Endodermal cell (in vitro differentiated cells): Measurements from ENCODE around the gene CEP104. TPM values are rescaled to one million over a fixed set of nuclear protein-coding genes. Genes with fewer than 3 reads are reported as not detected.

Source experiments
- DNase-seq: peaks from one replicate; pipeline ENCODE4 v3.0.0-alpha.2; 2017
- H3K27ac ChIP-seq: 2 replicates; pipeline ENCODE4 v1.5.1; 2013; ENCODE audit warnings: mild to moderate bottlenecking, low read depth, low read length, moderate library complexity
- H3K27me3 ChIP-seq: 2 replicates; pipeline ENCODE4 v1.6.1; 2013; ENCODE audit warnings: mild to moderate bottlenecking, low read length, moderate library complexity; ENCODE audit not compliant: insufficient read depth, control insufficient read depth, poor library complexity, severe bottlenecking
- H3K36me3 ChIP-seq: 2 replicates; pipeline ENCODE4 v1.7.0; 2013; ENCODE audit warnings: mild to moderate bottlenecking, low read length, moderate library complexity; ENCODE audit not compliant: control insufficient read depth, insufficient read depth
- H3K4me1 ChIP-seq: one replicate; pipeline ENCODE4 v1.7.0; 2013; ENCODE audit warnings: low read length; ENCODE audit not compliant: control insufficient read depth, insufficient read depth
- H3K4me3 ChIP-seq: 2 replicates; pipeline ENCODE4 v1.5.1; 2013; ENCODE audit warnings: mild to moderate bottlenecking, low read length, moderate library complexity
- H3K9ac ChIP-seq: 2 replicates; pipeline ENCODE4 v1.6.1; 2013; ENCODE audit warnings: mild to moderate bottlenecking, low read length, moderate library complexity; ENCODE audit not compliant: poor library complexity, severe bottlenecking; ENCODE audit errors: extremely low read depth
- H3K9me3 ChIP-seq: 2 replicates; pipeline ENCODE4 v1.6.1; 2013; ENCODE audit warnings: mild to moderate bottlenecking, low read length, moderate library complexity; ENCODE audit not compliant: control insufficient read depth
- H3K27ac Mint-ChIP-seq: 2 replicates; pipeline ENCODE4 v1.8.0; 2020; ENCODE audit warnings: mixed read lengths
- H3K27me3 Mint-ChIP-seq: 2 replicates; pipeline ENCODE4 v1.8.0; 2021; ENCODE audit warnings: mild to moderate bottlenecking, mixed read lengths; ENCODE audit not compliant: insufficient read depth
- H3K36me3 Mint-ChIP-seq: 2 replicates; pipeline ENCODE4 v1.8.0; 2020; ENCODE audit warnings: low read depth, mixed read lengths
- H3K4me1 Mint-ChIP-seq: 2 replicates; pipeline ENCODE4 v1.8.0; 2020; ENCODE audit warnings: mixed read lengths
- H3K4me3 Mint-ChIP-seq: 2 replicates; pipeline ENCODE4 v1.8.0; 2020; ENCODE audit warnings: mild to moderate bottlenecking, moderate library complexity, mixed read lengths
- H3K9me3 Mint-ChIP-seq: 2 replicates; pipeline ENCODE4 v1.8.0; 2020; ENCODE audit warnings: mild to moderate bottlenecking, mixed read lengths
- CTCF ChIP-seq: fragments of 200-600 bp; sonication (generic); conservative IDR thresholded peaks from 2 replicates; pipeline ENCODE4 v1.5.0; 2021; ENCODE audit warnings: antibody characterized with exemption, mild to moderate bottlenecking
- WGBS, 2 experiments: methylation state at CpG; one replicate each; pipeline versions ENCODE4 v1.1.5 to v1.1.7; 2013; ENCODE audit warnings: missing lambda C conversion rate in 2 of 2, mixed read lengths in 1 of 2; ENCODE audit not compliant: insufficient coverage in 1 of 2, insufficient read length in 1 of 2; 5-methylcytosine and 5-hydroxymethylcytosine counted together
- total RNA-seq, 2 donors: library from RNA; stranded (reverse); fragmentation: NEBNext Ultra II Directional in 1 of 2; extraction: Animal tissue kit (Norgen Biotek cat#: 25700) in 1 of 2; gene quantifications; 2 replicates in 1 of 2; 3 replicates in 1 of 2; pipeline ENCODE4 v1.2.1, GENCODE V29; 2021

The CEP104 gene
- total RNA-seq, 2 donors from 2014 or later = 34.2 to 47.5 TPM

- WGBS, 2 experiments = 89 to 93% methylated on average over 13 to 15 of the region's 15 CpGs
Observed at GRCh38 chr1:3821908-3822307, 35.1 kb downstream of the CEP104 start.

GRCh38 chr1:3821447-3821846 lies 35.6 kb downstream of the CEP104 start:
- Histone ChIP-seq H3K9ac (no peak overlapping the region), H3K36me3 (peaks cover 37% of the 10 kb centered on the region), H3K27me3 (no peaks in the 10 kb centered on the region), H3K4me1 (no peaks in the 10 kb centered on the region), H3K4me3 (no peak overlapping the region), H3K27ac (peak overlapping the region; percentile 76), H3K9me3 (no peaks in the 10 kb centered on the region)
- TF ChIP-seq CTCF = peak; percentile 59
- no peak overlapping the region for H3K4me3 Mint-ChIP-seq
- H3K27ac Mint-ChIP-seq = no peak overlapping the region
- H3K27me3 Mint-ChIP-seq = no peaks in the 10 kb centered on the region
- no peaks in the 10 kb centered on the region for H3K9me3 Mint-ChIP-seq
- peaks cover 58% of the 10 kb centered on the region for H3K36me3 Mint-ChIP-seq
- peak; percentile 72 for DNase-seq
- WGBS, 2 experiments = 92 to 93% methylated on average over 13 of the region's 13 CpGs
- no peaks in the 10 kb centered on the region for H3K4me1 Mint-ChIP-seq

More at GRCh38 chr1:3821908-3822307, 35.1 kb downstream of the CEP104 start:
- no peak for TF ChIP-seq CTCF
- H3K4me1 ChIP-seq = no peaks in the 10 kb centered on the region
- no peak overlapping the region for H3K4me3 ChIP-seq
- Mint-ChIP-seq H3K4me3 (no peak overlapping the region), H3K9me3 (no peaks in the 10 kb centered on the region), H3K4me1 (no peaks in the 10 kb centered on the region), H3K27me3 (no peaks in the 10 kb centered on the region), H3K36me3 (peaks cover 58% of the 10 kb centered on the region), H3K27ac (peak overlapping the region; percentile 62)
- H3K27me3 ChIP-seq = no peaks in the 10 kb centered on the region
- no peak for DNase-seq
- no peak overlapping the region for H3K9ac ChIP-seq
- peaks cover 39% of the 10 kb centered on the region for H3K36me3 ChIP-seq
- no peaks in the 10 kb centered on the region for H3K9me3 ChIP-seq
- H3K27ac ChIP-seq = peak overlapping the region; percentile 76

GRCh38 chr1:3821004-3821403 lies 36.0 kb downstream of the CEP104 start:
- no peak overlapping the region for H3K4me3 Mint-ChIP-seq
- H3K4me3 ChIP-seq = no peak overlapping the region
- peaks cover 58% of the 10 kb centered on the region for H3K36me3 Mint-ChIP-seq
- no peak overlapping the region for H3K9ac ChIP-seq
- no peaks in the 10 kb centered on the region for H3K27me3 Mint-ChIP-seq
- H3K36me3 ChIP-seq = peaks cover 36% of the 10 kb centered on the region
- H3K27me3 ChIP-seq = no peaks in the 10 kb centered on the region
- TF ChIP-seq CTCF = no peak
- DNase-seq = no peak
- H3K4me1 ChIP-seq = no peaks in the 10 kb centered on the region
- peak overlapping the region; percentile 76 for H3K27ac ChIP-seq
- H3K27ac Mint-ChIP-seq = no peak overlapping the region
- H3K9me3 Mint-ChIP-seq = no peaks in the 10 kb centered on the region
- no peaks in the 10 kb centered on the region for H3K9me3 ChIP-seq
- H3K4me1 Mint-ChIP-seq = no peaks in the 10 kb centered on the region
- WGBS, 2 experiments = 92 to 95% methylated on average over 6 of the region's 6 CpGs
